Stimulated activated CD8-positive, alpha-beta memory T cell treated with anti-CD3 and anti-CD28 coated beads, Interleukin-4, amount 100 ng/mL, for 24 hours (primary cell): ENCODE data around the gene PARN.
"Not testable (repeated sequence)": the region's sequence is repeated elsewhere in the genome, so short reads cannot be mapped to it uniquely, and the experiment has no call there.

ENCODE experiments used
- DNase-seq: peaks from one replicate; pipeline ENCODE4 v3.0.0-alpha.2; 2020; ENCODE audit warnings: low read depth

PARN gene, protein sequence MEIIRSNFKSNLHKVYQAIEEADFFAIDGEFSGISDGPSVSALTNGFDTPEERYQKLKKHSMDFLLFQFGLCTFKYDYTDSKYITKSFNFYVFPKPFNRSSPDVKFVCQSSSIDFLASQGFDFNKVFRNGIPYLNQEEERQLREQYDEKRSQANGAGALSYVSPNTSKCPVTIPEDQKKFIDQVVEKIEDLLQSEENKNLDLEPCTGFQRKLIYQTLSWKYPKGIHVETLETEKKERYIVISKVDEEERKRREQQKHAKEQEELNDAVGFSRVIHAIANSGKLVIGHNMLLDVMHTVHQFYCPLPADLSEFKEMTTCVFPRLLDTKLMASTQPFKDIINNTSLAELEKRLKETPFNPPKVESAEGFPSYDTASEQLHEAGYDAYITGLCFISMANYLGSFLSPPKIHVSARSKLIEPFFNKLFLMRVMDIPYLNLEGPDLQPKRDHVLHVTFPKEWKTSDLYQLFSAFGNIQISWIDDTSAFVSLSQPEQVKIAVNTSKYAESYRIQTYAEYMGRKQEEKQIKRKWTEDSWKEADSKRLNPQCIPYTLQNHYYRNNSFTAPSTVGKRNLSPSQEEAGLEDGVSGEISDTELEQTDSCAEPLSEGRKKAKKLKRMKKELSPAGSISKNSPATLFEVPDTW

DNA sequence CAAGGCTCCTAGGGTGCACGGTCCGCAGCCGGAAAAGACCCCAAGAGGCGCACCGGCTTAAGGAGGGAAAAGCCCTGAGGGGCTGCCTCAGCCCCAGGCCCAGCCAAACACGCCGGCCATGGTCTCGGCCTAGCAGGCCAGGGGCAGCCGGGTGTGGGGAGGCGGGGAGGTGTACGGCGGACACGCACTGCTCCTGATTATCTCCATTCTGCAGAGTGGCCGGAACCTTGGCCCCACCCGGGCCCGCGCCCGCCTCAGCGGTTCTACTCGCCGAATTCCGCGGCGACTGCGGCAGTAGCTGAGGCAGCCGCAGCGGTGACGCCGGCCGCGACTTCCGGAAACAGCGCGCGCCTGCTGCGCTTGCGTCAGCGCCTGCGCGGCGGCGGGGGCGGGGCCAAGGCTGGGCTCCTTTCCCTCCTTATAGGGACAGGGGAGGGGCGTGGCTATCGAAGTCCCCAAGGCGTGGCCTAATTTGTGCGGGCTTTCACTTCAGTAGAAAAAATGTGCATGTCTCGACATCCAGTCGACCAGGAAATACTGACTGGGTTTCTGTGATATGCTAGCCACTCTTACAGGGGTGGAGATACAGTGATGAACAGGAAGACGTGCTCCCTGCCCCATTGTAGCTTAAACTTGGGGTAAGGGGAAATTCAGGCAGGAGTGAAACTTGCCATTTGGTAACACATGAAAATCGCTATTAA is at the start of gene PARN:
TSS of gene PARN (minus strand) at position 342 of the 701 bp plus-strand sequence. CDS start at position 207, 135 bp downstream.
- peak; percentile 98 for DNase-seq

DNA sequence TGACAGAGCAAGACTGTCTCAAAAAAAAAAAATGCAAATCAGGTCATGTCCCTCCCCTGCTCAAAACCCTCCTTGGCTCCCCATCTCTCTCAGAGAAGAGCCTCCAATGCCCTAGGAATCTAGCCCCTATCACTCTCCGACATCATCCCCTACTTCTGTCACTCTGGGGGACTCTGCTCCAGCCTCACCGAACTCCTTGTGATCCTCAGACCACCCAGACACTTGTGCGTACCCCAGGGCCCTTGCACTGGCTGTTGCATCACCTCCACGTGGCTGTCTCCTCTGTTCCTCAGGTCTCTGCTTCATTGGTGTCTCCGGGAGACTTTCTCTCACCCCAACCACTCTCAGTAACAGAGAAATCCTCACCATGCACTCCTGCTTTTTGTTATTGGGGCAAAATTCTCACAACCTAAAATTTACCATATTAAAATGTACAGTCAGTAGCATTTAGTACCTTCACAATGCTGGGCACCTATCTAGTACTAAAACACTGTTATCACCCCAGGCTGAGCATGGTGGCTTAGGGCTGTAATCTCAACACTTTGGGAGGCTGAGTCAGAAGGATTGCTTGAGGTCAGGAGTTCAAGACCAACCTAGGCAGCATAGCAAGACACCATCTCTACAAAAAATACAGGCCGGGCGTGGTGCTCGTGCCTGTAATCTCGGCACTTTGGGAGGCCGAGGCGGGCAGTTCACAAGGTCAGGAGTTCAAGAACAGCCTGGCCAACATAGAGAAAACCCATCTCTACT is 48.9 kb upstream of the PARN start:
- no peak for DNase-seq

DNA sequence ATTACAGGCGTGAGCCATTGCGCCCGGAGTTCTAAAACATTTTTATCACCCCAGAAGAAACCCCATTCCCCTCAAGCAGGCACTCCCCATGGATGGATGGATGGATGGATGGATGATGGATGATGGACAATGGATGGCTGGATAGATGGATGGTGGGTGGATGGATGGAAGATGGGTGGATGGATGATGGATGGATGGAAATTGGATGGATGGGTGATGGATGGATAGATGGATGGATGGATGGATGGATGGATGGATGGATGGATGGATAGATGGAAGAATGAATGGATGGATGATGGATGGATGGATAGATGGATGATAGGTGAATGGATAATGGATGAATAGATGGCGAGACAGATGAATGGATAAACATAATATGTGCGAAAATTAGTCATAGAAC is 47.6 kb upstream of the PARN start:
- DNase-seq, result no peak

DNA sequence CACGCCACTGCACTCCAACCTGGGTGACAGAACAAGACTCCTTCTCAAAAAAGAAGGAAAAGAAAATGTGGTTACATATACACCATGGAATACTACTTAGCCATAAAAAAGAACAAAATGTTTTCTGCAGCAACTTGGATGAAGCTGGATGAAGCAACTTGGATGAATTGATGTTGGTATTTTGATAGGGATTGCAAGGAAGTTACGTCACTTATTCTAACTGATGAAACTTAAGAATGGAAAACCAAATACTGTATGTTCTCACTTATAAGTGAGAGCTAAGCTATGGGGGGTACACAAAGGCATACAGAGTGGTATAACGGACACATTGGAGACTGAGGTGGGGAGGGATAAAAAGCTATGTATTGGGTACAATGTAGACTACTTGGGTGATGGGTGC is 46.6 kb upstream of the PARN start:
- DNase-seq, result no peak

DNA sequence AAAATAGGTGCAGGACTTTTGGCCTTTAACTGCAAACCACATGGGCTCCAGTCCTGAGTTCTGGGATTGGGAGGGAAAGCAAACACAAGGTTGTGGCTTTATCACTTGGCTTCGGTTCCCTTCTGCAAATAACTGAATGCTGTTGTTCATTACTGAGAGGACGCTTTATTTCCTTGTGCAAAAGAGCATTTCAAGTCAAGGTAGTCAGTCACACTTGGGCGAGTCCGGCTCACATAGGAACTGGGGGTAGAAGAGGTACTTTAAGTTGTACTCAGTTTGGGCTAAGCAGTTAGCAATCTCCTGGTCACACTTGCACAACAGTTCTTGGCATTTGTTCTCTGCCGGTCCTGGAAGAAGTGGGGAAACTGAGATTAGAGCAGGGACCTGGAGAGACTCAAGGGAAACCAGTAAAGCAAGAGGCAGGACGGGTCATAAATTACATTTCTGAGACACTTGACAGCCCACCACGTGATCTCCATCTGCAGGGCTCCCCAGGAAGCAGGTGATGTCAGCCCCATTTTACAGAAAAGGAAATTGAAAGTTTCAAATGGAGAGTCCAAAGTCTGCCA is 42.4 kb upstream of the PARN start:
- no peak for DNase-seq

DNA sequence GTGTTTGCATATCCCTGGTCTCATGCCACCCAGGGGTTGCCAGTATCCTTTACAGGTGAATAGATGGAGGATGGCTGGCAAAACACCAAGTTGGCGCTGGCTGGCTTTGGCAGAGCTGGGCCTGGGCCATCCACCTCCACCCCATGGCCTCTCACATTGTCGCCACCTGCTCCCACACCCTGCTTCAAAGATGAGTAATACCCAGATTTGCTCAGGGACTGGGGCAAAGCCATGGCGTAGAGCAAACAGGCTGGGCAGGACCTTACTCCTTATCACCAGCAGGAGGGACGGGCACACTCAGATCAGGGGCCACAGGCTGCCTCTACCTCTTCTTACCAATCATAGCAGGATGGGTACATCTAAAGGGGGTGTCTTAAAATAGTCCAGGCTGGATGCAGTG is 39.7 kb upstream of the PARN start:
- no peak for DNase-seq

DNA sequence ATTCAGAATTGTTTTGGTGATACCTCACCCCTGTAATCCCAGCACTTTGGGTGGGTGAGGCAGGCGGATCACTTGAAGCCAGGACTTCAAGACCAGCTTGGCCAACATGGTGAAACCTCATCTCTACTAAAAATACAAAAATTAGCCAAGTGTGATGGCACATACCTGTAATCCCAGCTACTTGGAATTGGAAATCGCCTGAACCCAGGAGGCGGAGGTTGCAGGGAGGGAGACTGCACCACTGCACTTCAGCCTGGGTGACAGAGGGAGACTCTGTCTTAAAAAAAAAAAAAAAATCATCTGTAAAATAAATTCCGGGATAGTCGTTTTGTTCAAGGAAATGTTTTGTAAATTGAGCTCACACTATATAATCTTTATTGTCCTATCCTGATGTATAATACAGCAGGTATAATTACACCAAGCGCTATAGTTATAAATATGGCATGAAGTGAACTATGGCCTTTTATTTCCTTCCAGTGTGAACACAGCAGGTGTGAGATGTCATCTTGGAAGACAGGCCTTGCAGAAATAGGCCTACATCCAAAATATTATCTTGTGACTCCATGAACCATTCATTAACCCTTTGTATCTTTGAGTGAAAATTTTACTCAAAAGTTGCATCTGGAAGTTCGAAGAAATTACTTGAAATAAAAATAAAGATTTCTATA is 38.6 kb upstream of the PARN start:
- no peak for DNase-seq

DNA sequence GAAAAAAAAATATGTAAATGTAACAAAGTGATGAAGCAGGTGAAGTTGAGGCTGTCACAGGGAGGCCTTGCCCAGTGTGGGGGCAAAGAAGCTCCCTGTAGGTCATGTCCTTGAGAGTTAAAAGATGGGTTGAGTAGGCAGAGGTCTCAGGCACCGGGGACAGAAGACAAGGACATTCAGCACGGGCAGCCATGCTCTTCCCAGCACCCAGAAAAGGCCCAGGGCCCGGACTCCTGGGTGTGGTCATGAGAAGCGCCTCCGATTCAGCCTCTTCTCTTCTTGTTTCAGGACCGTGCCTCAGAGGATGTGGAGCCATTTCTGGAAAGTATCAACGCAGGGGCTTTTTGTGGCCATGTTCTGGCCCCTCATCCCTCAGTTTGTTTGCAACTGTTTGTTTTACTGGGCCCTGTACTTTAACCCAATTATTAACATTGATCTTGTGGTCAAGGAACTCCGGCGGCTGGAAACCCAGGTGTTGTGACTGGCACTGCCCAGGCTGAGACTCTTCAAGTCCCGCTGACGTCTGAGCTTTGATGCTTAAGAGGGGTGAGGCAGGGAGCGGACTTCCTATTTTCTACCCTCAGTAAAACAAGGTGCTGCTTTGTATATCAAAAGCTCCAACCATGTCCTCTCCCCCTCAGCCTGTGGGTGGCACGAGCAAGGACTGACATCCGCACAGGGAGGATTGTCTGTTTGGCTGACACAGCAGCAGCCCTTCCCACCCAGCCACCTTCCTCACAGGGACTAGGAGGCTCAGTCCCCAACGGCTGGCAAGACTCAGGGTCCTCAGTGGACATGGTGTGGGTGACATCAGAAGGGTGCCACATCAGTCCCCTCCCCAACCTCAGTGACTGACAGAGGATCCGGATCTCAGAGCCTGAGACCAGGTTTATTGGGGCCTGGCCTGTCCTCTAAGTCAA is 37.5 kb upstream of the PARN start:
- DNase-seq, result no peak

DNA sequence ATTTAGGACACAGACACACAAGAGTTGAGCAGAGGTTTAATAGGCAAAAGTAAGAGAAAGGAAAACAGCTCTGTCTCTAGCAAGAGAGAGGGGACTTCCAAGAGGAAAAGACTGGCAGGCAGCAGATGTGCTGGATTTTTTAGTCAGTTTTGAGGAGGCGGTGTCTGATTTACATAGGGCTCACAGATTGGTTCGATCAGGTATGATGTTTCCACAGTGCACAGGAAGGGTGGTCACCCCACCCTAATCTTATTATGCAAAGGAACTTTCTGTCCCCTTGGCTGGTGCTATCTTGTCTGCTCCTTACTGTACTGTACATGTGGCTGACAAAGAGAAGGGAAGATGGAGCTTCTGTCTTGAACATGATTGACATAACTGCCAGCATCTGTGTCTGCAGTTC is 28.0 kb upstream of the PARN start:
- DNase-seq, result no peak

DNA sequence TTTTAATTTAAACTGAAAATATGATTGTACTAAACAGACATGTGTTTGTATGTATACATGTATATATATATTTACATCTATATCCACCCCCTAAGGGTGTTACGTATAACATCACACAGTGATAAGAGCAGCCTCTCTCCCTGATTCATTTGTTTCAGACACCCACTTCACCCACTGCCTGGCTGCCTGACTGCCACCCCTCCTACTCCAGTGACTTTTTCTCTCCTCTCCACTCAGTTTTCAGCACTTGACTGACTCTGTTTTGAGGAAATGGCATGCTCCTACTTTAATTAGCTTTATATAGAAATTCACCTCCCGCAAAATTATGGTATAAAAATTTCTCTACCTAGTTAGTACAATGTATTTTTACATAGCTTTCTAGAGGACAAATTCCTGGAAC is 22.7 kb upstream of the PARN start:
- DNase-seq, result no peak

DNA sequence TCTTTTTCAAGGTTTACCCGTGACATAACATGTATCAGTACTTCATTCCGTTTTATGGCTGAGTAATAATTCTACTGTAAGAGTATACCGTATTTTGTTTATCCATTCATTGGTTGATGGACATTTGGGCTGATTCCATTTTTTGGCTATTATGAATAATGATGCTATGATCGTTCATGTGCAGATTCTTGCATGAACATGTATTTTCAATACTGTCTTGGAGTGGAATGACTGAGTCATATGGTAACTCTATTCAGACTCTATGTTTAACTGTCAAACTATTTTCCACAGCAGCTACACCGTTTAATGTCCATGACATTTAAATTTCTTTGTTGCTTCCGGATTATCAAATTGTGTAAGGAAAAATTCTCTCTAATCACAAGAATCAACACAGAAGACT is 20.6 kb upstream of the PARN start:
- DNase-seq, result no peak

DNA sequence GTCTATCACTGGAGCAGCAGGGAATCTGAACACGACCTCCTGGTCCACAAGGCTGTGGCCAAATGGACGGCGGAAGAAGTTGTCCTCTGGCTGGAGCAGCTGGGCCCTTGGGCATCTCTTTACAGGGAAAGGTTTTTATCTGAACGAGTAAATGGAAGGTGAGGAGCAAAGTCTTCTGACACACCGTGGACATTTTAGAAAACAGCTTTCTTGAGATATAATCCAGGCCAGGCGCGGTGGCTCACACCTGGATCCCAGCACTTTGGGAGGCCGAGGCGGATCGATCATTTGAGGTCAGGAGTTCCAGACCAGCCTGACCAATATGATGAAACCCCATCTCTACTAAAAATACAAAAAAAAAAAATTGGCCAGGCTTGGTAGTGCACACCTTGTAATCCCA is 19.8 kb upstream of the PARN start:
- no peak for DNase-seq

DNA sequence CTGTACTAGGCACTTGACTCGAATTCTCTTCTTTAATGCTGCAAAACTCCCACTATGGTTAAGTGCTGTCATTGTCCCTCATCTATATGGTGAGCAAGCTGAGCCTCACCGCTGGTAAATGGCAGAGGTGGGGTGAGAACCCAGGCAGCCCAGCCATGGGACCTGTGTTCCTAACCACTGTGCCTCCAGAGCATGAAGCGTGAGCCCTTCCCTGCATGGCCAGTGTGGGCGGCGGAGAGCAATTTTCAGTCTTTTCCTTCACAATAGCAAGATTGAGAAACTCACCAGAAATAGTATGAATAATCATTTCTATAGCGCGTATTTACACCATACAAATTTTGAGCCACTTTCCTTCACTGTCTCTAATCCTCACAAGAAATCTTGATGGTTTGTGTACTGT is 11.9 kb upstream of the PARN start:
- DNase-seq, result no peak

DNA sequence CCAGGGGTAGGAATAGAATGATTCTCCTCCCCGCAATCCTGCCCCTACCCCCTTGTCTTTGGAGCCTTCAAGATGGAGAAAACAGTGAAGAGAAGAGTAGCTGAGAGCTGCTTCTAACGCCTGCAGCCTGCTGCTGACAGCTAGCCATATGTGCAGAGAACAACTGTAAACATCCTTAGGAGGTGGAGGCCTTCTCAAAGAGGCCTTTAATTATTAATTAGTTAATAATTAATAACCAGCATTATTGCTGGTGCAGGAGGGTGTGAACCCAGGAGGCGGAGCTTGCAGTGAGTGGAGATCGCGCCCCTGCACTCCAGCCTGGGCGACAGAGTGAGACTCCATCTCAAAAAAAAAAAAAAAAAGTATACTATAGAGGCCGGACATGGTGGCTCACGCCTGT is 11.1 kb upstream of the PARN start:
- DNase-seq, result no peak

DNA sequence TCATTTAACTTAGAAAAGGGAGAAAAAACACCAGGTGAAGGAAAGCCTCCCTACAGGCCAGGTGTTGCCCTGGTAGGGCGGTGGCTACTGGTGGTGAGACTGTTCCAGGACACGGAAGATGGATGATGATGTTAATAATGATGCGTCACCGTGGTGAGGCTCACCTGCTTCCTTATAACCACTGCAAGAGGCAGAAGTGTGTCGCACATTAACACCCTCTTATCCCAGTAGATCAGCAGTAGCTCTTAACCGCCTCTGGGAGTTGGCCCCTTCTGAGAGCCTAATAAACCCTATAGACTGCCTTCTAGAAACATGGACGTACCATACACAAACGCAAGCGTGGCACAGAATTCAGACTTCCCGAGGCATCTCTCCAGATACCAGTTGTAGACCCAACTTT is 10.5 kb upstream of the PARN start:
- no peak for DNase-seq

DNA sequence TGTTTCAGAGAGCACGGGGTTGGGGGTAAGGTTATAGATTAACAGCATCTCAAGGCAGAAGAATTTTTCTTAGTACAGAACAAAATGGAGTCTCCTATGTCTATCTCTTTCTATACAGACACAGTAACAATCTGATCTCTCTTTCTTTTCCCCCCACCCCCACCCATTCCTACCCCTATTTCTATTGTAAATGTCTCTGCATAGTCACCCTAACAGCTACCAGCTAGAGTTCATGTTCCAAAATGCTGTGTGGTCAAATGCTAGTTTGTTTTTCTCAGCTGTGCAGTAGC is 6.8 kb upstream of the PARN start:
- DNase-seq, result not testable (repeated sequence)

DNA sequence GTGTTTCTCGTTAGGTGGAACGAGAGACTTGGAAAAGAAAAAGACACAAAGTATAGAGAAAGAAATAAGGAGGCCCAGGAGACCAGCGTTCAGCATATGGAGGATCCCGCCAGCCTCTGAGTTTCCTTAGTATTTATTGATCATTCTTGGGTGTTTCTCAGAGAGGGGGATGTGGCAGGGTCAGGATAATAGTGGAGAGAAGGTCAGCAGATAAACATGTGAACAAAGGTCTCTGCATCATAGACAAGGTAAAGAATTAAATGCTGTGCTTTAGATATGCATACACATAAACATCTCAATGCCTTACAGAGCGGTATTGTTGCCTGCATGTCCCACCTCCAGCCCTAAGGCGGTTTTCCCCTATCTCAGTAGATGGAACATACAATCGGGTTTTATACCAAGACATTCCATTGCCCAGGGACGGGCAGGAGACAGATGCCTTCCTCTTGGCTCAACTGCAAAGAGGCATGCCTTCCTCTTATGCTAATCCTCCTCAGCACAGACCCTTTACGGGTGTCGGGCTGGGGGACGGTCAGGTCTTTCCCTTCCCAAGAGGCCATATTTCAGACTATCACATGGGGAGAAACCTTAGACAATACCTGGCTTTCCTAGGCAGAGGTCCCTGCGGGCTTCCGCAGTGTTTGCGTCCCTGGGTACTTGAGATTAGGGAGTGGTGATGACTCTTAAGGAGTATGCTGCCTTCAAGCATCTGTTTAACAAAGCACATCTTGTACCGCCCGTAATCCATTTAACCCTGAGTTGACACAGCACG is 6.3 kb upstream of the PARN start:
- DNase-seq, result not testable (repeated sequence)

DNA sequence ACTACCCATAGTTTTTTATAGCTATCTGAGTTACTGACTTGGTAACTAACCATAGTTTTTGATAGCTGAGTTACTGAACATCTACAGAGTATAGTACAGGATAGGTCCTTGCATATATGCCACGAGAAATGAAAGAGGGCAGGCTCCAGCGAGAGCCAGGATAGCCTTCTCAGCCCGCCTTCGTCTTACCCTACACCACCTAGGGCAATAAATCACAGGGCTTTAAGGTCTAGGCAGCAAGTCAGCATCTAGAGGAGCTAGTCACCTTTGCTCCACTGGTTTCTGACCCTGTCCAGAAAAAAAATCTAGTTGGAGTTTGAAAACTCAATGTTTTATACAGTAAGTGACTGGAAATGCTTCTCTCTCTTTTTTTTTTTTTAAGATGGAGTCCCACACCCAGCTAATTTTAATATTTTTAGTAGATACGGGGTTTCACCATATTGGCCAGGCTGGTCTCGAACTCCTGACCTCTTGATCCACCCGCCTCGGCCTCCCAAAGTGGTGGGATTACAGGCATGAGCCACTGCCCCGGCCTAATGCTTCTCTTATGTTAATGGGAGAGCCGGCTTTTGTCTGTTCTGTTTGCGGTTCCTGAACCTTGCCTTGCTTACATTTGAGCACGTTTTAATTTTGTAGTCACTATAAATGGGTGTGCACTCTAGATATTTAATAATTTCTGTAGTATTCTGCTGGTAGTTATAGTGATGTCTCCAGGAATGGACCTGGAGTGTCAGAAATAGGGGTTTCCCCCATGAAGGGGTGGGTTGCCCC is 5.5 kb upstream of the PARN start:
- no peak for DNase-seq

DNA sequence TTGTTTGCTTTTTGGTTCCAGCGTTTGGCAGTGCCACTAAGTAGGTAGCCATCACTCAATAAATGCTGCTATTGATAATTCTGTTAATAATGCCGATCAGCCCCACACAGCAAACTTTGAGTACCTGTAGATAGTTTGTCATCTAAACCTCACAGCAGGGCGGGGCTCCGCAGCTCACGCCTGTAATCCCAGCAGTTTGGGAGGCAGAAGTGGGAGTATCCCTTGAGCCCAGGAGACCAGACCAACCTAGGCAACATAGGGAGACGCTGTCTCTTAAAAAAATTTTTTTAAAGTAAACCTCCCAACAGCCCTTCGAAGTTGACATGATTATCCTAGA is 4.3 kb upstream of the PARN start:
- no peak for DNase-seq
